SJSA1 (cell line): ENCODE measurements around the gene GPR101. TPM values are rescaled to one million over a fixed set of nuclear protein-coding genes. Genes with fewer than 3 reads are reported as not detected.
A peak's percentile ranks its signal among the peaks of the same experiment; 100 is the strongest.
"Not testable (repeated sequence)": the region's sequence is repeated elsewhere in the genome, so short reads cannot be mapped to it uniquely, and the experiment has no call there.

Experiments
- DNase-seq, 2 experiments: peaks; one replicate each; pipeline ENCODE4 v3.0.0-alpha.2; 2015 to 2020; ENCODE audit warnings: low spot score in 2 of 2, low read depth in 1 of 2
- H3K27ac ChIP-seq: fragments of 250-450 bp; sonication (Bioruptor Pico); 2 replicates; pipeline ENCODE4 v1.5.1; 2020; ENCODE audit warnings: mild to moderate bottlenecking, moderate library complexity
- H3K27me3 ChIP-seq: fragments of 250-450 bp; sonication (Bioruptor Pico); replicated peaks from 2 replicates; pipeline ENCODE4 v1.5.1; 2020; ENCODE audit warnings: mild to moderate bottlenecking, moderate library complexity
- H3K36me3 ChIP-seq: fragments of 250-450 bp; sonication (Bioruptor Pico); 2 replicates; pipeline ENCODE4 v1.5.1; 2020; ENCODE audit warnings: mild to moderate bottlenecking
- H3K4me1 ChIP-seq: fragments of 250-450 bp; sonication (Bioruptor Pico); replicated peaks from 2 replicates; pipeline ENCODE4 v1.6.1; 2021; ENCODE audit warnings: mild to moderate bottlenecking
- H3K4me3 ChIP-seq: fragments of 250-450 bp; sonication (Bioruptor Pico); 2 replicates; pipeline ENCODE4 v1.5.1; 2020; ENCODE audit warnings: mild to moderate bottlenecking
- H3K9me3 ChIP-seq: fragments of 250-450 bp; sonication (Bioruptor Pico); replicated peaks from 2 replicates; pipeline ENCODE4 v1.5.1; 2020; ENCODE audit warnings: mild to moderate bottlenecking
- total RNA-seq: library from RNA; depleted of rRNA; stranded (reverse); fragments of >200 nt; shearing (Covaris generic); gene quantifications from 2 replicates; pipeline ENCODE4 v1.2.3, GENCODE V29; 2014; rRNA removed

The GPR101 gene
- total RNA-seq, 1 experiment from 2014 or later: not detected

DNA sequence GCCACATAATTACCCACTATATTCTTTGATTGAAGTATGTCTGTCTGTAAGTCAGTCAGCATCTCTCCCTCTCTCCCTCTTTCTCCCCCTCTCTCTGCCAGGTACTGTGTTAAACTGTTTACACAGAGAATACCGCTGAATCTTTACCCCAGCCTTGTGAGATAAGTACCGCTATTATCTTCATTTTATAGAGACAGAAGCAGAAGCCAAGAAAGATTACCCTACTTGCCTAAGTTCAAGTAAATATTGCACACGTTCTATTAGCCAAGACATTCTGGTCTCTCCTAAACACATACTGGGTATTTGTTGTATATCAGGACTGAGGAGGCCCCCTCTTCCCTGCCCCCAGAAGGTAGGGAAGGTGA is 695 bp upstream of the GPR101 start:
- H3K4me1 ChIP-seq: no peaks in the 10 kb centered on the region
- H3K27me3 ChIP-seq: peaks cover 21% of the 10 kb centered on the region
- no peak overlapping the region for H3K27ac ChIP-seq
- no peaks in the 10 kb centered on the region for H3K36me3 ChIP-seq
- H3K9me3 ChIP-seq: no peaks in the 10 kb centered on the region
- H3K4me3 ChIP-seq: no peak overlapping the region
- no peak for DNase-seq

DNA sequence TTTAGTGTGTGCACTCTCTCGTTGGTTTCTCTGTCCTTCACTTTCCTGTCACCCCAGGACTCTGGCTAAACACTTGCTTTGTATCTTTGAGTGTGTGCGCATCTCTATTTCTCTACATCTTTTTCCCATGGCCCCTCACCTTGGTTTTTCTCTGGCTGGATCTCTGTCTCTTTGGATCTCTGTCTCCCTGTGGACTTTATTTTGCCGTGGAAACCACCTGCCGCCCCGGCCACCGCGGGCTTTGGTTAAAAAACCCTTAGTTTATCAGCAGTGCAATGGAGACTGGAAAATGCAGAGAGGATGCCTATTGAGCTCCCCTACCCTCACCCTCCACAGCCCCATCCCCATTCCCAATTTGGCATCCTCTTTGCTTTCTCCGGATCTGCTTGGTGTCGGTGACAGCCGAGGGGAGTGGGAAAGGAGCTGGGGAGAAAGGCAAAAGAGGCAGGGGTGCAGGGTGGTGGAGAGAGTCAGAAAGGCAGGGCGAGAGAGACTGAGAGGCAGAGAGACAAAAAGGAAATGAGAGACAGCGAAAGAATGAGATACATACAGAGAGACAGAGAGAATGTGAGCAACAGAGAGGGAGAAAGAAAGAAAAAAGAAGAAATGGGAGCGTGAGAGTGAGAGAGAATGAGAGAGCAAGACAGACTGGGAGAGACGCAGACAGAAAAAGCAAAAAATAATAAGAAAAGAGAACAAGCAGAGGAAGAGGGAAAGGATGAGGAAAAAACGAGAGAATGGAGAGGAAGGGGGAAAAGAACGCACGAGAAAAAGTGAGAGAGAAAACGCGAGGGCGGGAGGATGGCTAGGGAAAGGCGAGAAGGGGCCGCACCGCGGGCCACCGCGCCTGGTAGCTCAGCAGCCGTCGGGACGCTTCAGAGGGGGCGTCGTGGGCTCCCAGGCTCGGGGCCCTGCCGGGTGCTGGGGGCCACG is 688 bp downstream of the GPR101 start:
- no peaks in the 10 kb centered on the region for H3K9me3 ChIP-seq
- H3K36me3 ChIP-seq: no peaks in the 10 kb centered on the region
- peaks cover 21% of the 10 kb centered on the region for H3K27me3 ChIP-seq
- no peak overlapping the region for H3K27ac ChIP-seq
- no peak overlapping the region for H3K4me3 ChIP-seq
- H3K4me1 ChIP-seq: no peaks in the 10 kb centered on the region
- no peak for DNase-seq

DNA sequence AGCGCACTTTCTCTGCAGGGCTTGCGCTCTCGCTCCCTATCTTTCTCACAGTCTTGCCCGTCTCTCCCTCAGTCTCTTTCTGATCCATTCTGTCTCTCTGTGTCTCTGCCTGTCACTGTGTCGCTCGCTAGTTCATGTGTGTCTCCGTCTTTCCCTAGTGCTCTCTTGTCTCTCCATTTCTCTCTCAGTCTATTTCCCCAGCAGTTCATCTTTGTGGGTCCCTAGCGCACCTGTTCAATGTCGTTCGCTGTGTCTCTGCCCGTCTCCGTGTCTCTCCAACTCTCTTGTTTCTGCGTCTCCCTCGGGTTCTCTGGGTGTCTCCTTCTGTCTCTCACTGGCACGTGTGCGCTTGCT is 1.5 kb downstream of the GPR101 start:
- H3K27ac ChIP-seq: no peak overlapping the region

DNA sequence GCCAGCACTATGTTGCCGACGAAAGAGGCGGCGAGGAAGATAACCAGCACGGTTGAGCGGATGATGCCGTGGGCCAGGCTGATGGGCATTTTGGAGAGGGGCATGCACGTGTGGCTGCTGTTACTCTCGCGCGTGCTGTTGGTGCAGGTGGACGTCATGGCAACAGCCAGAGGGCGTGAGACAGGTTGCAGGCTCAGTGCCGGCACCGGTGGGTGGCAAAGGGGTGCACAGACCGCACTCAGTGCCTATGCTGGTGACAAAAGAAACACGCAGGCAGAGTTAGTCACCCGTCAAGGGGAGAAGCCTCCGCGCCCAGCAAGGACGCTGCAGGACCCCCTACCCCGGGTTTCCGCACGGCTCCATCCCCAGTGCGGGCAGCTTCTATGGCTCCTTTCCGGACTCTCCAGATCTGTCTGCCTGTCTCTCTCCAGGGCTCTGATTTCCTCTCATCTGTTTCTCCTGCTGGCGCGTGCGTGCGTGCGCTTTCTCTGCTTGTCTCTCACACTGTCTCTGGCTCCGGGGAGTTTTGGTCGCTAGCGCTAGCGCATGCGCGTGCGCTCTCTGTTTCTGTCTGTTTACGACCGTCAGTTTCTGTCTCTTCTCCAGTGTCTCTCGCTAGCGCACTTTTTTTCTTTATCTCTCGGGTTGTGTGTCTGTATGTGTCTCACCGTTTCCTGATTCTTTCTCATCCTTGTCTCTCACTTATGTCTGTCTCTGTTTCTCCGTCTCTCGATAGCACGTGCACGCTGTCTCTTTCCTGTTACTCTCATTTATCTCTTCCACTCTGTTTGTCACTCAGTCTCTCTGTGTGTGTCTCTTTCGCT is 2.1 kb downstream of the GPR101 start:
- Histone ChIP-seq H3K9me3 (no peaks in the 10 kb centered on the region), H3K4me1 (no peaks in the 10 kb centered on the region), H3K36me3 (no peaks in the 10 kb centered on the region), H3K4me3 (peak overlapping the region; percentile 22), H3K27ac (no peak overlapping the region), H3K27me3 (peaks cover 21% of the 10 kb centered on the region)
- DNase-seq: peak in 1 of 2 experiments; percentile 9

More for the DNA sequence above, 1.5 kb downstream of the GPR101 start:
- H3K4me1 ChIP-seq: no peaks in the 10 kb centered on the region
- no peaks in the 10 kb centered on the region for H3K9me3 ChIP-seq
- H3K36me3 ChIP-seq: no peaks in the 10 kb centered on the region
- peak overlapping the region; percentile 22 for H3K4me3 ChIP-seq
- no peak for DNase-seq
- H3K27me3 ChIP-seq: peaks cover 21% of the 10 kb centered on the region

DNA sequence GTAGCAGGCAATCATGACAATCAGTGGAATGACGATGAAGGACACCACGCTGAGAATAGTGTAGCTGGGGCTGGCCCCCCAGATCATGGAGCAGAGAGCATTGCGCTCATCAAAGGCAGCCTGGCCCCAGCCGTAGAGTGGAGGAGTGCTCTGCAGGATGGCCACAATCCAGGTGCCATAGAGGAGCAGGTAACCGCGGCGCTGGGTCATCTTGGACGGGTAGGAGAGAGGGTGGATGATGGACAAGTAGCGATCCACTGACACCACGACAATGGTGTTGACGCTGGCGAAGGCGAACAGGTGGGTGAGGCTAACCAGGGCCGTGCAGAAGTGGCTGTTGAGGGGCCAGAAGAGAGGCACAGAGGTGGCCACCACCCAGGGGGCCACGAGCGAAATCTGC is 2.8 kb downstream of the GPR101 start:
- H3K4me1 ChIP-seq: no peaks in the 10 kb centered on the region
- no peak for DNase-seq
- H3K27ac ChIP-seq: no peak overlapping the region
- H3K9me3 ChIP-seq: no peaks in the 10 kb centered on the region
- peaks cover 21% of the 10 kb centered on the region for H3K27me3 ChIP-seq
- H3K36me3 ChIP-seq: no peaks in the 10 kb centered on the region
- no peak overlapping the region for H3K4me3 ChIP-seq

DNA sequence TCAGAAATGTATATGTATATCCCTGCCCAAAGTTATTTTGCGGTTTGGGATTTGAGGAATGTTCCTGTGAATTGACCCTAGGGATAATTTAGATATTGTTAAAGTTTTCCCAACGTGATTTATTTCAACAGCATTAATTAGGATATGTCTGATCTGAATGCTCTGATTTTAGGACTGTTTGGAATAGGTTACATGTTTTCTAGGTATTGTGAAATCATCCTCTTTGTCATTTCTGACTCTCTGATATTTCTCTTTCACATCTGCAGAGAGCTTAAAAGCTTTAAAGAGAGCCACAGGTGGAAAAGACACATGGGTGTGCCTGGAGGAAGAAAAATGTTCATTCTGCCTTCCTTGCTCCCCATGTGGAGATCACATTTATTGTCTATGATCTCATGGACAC is 5.1 kb downstream of the GPR101 start:
- no peak for DNase-seq
- Histone ChIP-seq H3K27ac (no peak overlapping the region), H3K4me3 (no peak overlapping the region), H3K9me3 (no peaks in the 10 kb centered on the region), H3K27me3 (peaks cover 18% of the 10 kb centered on the region), H3K4me1 (no peaks in the 10 kb centered on the region), H3K36me3 (no peaks in the 10 kb centered on the region)

DNA sequence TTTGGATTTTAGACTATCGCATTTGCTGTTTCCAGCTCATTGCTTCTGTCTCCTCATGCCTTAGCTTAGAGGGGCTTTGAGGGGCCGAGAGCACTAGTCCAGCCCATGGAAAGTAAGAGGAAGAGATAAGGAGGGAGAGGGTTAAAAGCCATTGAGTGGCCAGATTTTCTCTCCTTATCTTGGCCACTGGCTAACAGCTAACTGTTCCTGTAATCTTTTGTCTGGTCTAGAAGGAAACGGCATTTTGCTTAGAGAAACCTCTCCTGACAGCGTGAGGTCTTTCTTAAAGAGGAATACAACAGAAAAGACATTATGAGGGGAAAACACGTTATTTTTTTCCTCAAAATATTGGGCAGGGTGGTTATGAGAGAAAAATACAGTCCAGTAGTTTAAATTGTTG is 7.9 kb downstream of the GPR101 start:
- Histone ChIP-seq H3K36me3 (no peaks in the 10 kb centered on the region), H3K27me3 (no peaks in the 10 kb centered on the region), H3K4me3 (no peak overlapping the region), H3K9me3 (no peaks in the 10 kb centered on the region), H3K4me1 (no peaks in the 10 kb centered on the region), H3K27ac (no peak overlapping the region)
- DNase-seq: no peak

DNA sequence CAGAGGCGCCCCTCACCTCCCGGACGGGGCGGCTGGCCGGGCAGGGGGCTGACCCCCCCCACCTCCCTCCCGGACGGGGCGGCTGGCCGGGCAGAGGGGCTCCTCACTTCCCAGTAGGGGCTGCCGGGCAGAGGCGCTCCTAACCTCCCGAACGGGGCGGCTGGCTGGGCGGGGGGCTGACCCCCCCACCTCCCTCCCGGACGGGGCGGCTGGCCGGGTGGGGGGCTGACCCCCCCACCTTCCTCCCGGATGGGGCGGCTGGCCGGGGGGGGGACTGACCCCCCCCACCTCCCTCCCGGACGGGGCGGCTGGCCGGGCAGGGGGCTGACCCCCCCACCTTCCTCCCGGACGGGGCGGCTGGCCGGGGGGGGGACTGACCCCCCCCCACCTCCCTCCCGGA is 33.6 kb downstream of the GPR101 start:
- H3K4me1 ChIP-seq, H3K27me3 ChIP-seq, H3K4me3 ChIP-seq, H3K27ac ChIP-seq, H3K9me3 ChIP-seq, DNase-seq, H3K36me3 ChIP-seq: not testable (repeated sequence)

DNA sequence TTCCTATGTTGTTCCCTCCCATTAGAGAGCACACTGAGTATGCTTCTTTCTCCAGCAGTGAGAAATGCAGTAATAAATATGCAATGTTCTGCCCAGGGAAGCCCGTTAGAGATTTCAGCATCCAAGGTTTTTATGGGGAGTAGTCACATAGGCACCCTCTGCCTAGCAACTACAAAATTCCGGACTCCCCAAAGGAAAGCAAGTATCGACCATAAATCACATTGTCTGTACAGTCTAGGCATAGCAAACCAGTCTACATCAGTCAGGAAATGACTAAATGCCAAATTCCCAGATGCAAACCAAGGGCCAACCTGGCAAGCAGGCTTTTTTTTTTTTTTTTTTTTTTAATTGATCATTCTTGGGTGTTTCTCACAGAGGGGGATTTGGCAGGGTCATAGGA is 34.8 kb downstream of the GPR101 start:
- Histone ChIP-seq H3K9me3 (no peaks in the 10 kb centered on the region), H3K36me3 (no peaks in the 10 kb centered on the region), H3K4me3 (no peak overlapping the region), H3K4me1 (no peaks in the 10 kb centered on the region), H3K27ac (no peak overlapping the region), H3K27me3 (no peaks in the 10 kb centered on the region)
- no peak for DNase-seq

Other genes starting within 250 kb of the GPR101 start
- gene RBMX, start 153.3 kb downstream of the GPR101 start, total RNA-seq: 393 and 472 TPM in 2 replicates